Glomerular visceral epithelial cell (primary cell): ENCODE measurements around the gene LMF1.
"Not testable (repeated sequence)": the region's sequence is repeated elsewhere in the genome, so short reads cannot be mapped to it uniquely, and the experiment has no call there.

Experiments used
- DNase-seq: peaks from one replicate; pipeline ENCODE4 v3.0.0-alpha.2; 2016; ENCODE audit errors: extremely low spot score

LMF1 gene

GRCh38 chr16:850668-851067 lies 120.1 kb downstream of the LMF1 start:
- DNase-seq: no peak

DNA sequence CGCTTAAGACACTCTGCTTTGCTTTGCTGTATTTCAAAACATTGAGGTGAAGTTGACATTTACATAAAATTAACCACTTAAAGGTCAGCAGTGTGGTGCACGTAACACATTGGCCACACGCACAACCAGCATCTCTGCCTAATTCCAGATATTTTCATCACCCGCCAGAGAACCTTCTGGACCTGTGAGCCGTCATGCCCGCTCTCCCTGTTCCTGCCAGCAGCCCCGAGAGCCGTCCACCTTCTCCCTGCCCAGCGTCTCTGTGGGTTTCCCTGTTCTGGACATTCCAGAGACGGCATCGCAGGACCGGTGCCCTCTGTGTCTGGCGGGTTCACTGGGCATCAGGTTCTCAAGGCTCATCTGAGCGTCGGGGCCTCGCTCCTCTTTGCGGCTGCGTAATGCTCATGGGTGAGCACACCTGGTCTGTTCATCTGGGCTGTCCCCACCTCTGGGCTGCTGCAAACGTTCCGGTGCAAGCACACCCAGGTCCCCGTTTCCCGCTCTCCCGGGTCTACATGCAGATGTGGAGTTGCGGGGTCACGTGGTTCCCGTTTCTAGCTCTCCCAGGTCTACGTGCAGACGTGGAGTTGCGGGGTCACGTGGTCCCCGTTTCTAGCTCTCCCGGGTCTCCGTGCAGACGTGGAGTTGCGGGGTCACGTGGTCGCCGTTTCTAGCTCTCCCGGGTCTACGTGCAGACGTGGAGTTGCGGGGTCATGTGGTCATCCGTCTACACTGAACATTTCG lies 122.1 kb downstream of the LMF1 start:
- no peak for DNase-seq

DNA sequence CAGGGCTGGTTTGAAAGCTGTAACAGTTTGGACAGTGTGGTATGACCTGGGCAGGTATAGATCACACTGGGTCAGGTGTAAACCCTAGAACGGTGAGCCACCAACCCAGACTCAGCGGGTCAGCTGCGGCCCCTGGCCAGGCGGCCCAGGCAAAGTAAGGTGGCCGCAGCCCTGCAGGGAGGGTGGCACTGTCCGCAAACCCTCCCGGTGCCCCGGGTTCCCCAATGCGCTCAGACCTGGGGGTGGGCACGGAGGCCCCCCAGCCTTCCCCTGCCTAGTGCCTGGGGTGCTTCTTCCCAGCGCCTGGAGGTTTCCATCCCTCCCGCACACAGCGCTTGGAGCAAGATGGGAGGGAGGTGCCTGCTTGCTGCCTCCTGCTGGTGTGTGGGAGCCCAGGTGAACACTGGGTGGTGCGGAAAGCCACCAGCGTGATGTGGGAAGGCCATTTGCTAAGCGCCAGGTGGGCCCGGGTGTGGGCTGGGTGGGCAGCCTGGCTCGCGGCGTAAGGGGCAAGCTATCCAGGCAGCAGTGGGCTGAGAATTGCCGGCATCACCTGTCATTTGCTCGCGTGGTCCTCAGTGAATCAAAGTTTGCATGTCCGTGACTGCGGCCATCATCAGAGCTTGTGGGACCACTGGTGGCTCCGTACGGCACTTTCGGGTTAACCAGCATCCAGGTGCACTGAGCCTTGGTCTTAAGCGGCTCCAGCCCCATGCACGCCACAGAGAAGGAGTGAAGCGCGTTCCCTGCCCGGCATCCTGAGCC lies 122.9 kb downstream of the LMF1 start:
- no peak for DNase-seq

DNA sequence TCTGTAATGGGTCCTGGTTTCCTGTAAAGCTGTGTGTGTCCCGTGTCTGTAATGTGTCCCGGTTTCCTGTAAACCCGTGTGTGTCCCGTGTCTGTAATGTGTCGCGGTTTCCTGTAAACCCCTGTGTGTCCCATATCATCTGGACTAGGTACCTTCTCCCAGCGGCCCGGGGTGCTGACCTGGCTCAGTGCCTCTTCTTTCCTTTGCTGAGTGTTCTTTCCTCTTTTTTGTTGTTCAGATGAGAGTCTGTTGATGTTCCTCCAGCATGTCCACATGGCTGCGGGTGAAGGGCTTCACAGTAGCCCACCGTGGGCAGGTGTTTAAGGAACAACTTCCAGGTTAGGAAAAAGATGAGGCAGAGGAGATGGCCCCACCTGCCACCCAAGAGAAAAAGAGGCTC lies 123.6 kb downstream of the LMF1 start:
- DNase-seq: no peak

- DNase-seq: no peak
These were observed 125.4 kb downstream of the LMF1 start for GRCh38 chr16:845351-845745.

GRCh38 chr16:844638-845350 lies 126.0 kb downstream of the LMF1 start:
- DNase-seq: no peak

DNA sequence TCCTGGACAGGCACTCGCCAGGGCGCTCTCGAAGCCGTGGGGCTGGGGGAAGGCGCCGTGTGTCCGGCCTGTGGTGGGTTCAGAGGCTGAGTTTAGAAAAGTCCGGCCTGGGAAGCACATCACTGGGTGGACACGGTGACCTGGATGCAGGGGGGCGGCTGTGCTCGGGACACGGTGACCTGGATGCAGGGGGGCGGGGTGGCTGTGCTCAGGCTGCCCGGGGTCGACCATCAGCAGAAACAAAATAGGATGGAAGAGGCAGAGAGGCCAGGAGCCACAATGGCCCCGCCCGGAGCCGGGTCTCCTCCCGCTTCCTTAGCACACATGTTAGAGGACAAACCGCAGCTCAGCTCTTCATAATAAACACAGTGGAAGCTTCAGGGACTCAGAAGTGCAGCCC lies 127.0 kb downstream of the LMF1 start:
- DNase-seq: no peak

- no peak for DNase-seq
These were observed 127.8 kb downstream of the LMF1 start for GRCh38 chr16:842711-843560.

GRCh38 chr16:842061-842476 lies 128.7 kb downstream of the LMF1 start:
- no peak for DNase-seq

DNA sequence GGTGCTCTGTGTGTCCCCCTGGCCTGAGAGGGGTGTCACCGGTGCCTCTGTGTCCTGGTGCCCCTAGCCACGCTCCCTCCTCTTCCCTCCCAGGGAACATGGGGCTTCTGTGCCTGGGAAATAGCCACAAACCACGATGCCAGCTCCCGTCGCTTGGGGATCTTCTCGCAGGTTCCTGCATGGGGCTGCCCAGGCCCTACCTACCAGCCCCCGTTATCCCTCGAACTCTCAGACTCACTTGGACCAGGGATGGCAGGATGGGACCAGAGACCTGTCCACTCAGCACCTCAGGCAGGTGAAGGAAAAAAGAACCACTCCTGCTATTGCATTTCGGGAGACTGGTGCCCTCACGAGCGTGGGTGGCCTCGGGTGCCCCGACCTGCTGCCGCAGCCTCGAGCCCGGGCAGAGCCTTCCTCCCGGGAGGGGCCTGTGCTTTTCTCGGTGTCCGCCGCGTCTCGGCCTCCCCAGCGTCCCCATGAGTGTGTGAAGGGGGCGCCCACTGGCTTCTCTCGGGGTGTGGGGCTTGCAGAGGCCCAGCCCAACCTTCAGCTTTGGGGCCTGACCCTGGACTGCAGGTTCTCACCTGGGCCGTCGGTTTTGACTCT lies 129.2 kb downstream of the LMF1 start:
- DNase-seq: no peak

DNA sequence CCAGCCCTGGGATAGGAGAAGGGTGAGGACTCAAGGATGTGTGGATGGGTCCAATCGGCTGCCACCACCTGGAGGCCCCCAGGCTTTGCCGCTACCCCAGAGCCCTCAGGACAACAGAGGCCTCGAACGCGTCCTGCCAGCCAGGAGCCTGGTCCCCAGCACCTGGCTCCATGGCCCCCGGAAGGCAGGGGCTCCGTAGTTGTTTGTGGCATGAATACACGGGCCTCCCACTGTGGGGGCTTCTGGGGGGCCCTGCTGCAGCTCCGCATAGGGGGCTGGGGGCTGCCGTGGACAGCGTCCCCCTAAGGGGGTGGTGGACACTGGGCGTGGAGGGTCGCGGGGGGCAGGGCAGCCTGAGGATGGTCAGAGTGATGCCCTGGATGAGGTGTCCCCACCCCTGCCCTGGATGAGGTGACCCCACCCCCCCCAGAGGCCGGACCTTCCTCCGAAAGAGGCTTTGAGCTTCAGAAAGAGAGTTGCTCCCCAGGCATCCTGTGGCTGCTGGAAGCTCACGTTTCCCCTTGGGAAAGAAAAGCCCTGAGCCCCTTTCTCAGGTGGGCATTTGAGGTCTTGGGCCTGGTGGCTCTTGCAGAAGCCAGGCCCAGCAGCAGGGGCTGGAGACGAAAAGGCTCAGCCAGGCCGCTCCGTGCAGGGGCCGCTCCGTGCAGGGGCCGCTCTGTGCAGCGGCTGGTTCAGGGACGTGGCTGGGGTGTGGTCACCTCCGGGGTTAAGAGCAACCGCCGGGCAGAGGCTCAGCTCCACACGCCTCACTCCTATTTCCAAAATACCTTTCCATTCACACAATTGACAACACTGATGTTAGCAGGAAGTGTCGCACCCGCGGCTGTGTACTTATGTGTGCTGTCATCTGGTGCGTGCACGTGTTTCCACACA lies 130.0 kb downstream of the LMF1 start:
- no peak for DNase-seq

GRCh38 chr16:839643-840408 lies 131.0 kb downstream of the LMF1 start:
- DNase-seq: no peak

DNA sequence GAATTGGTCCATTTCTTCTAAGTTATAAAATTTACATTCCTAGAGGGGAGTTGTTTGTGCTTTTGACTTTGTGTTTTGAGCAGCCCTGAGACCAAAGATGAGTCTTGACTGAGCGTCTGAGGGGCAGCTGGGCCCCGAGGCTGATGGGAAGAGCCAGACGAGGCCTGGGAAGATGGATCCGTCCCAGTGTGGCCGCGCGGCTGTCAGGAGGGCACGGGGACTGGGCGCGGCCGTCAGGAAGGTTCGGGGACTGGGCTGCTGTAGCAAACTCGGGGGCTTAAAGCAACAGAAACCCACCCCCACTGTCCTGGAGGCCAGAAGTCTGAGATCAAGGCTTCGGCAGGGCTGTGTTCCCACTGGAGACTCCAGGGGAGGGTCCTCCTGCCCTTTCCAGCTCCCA lies 132.0 kb downstream of the LMF1 start:
- no peak for DNase-seq

- DNase-seq: not testable (repeated sequence)
These were observed 134.0 kb downstream of the LMF1 start for GRCh38 chr16:836822-837221.

DNA sequence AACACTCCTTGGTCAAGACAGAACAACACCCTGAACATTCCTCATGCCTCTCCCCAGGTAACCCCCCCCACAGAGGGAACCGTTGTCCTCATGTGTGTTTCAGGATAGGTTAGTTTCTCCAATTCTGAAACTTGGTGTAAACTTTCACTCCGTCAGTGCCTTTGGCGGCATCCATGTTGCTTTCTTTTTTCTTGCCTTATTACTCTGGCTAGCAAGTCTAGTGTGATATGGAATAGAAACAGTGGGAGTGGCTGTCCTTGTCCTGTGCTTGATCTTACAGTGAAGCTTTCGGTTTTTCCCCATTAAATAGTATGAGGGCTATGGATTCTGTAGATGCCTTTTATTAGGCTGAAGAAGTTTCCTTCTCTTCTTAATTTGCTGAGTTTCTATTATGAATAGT lies 134.6 kb downstream of the LMF1 start:
- no peak for DNase-seq

DNA sequence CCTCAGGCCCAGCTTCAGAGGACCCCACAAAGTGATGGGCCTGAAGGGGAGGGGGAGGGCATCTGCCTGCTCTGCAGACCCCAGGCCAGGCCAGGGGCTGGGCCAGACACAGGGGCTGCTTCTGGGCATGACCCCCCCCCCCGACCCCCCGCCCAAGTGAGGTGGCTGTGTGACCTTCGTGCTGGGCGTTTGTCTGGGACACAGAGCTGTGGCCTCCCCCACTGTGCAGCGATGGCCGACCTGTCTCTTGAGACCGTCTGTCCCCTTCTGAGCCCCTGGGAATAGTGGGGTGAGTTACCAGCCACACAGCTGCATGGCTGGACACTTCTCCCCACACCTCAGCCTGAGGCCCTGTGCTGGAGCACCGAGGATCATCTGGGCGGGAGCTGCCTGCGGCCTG lies 135.4 kb downstream of the LMF1 start:
- DNase-seq: no peak

DNA sequence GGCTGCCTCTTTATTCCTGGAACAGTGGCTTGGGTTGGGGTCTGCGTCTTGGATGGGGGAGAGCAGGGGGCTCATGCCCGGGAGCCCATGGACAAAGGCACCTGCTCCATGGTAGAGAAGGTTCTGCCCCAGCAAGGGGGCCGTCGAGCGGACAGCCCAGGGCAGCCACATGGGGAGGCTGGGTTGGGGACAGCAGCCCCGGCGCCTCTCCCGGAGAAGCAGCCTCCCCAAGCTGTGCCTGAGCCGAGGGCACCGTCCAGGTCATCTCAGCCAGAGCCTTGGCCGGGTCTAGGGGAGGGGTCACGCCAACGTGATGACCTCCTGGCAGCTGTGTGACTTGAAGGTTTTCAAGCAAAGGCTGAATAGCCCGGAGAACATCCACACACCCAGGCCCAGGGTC lies 137.4 kb downstream of the LMF1 start:
- no peak for DNase-seq

- DNase-seq: no peak
These were observed 138.0 kb downstream of the LMF1 start for GRCh38 chr16:832652-833336.
